Colonic mucosa (tissue), 4 donors: ENCODE measurements around the gene B4GALT2. TPM values are rescaled to one million over a fixed set of nuclear protein-coding genes. Genes with fewer than 3 reads are reported as not detected.

Experiments used
- DNase-seq: peaks from one replicate; pipeline ENCODE4 v3.0.0-alpha.2; 2020
- H3K27ac ChIP-seq: fragments of 200-600 bp; one replicate; pipeline ENCODE4 v1.8.0; 2021
- H3K27me3 ChIP-seq: fragments of 200-600 bp; one replicate; pipeline ENCODE4 v1.8.0; 2021
- H3K36me3 ChIP-seq: fragments of 200-600 bp; one replicate; pipeline ENCODE4 v1.8.0; 2021
- H3K4me1 ChIP-seq: fragments of 200-600 bp; one replicate; pipeline ENCODE4 v1.8.0; 2021; ENCODE audit warnings: mild to moderate bottlenecking
- H3K4me3 ChIP-seq: fragments of 200-600 bp; one replicate; pipeline ENCODE4 v1.8.0; 2021
- H3K9ac ChIP-seq, 2 donors: one replicate each; pipeline ENCODE4 v1.7.0; 2013; ENCODE audit warnings: control low read depth in 2 of 2, low read depth in 2 of 2, low read length in 2 of 2
- H3K9me3 ChIP-seq: fragments of 200-600 bp; one replicate; pipeline ENCODE4 v1.8.0; 2021
- CTCF ChIP-seq: fragments of 200-600 bp; IDR thresholded peaks from one replicate; pipeline ENCODE4 v1.8.0; 2022; ENCODE audit warnings: antibody characterized with exemption, mild to moderate bottlenecking
- intact Hi-C: fragments of 100-400 bp; cut with DNase I; formaldehyde crosslinking; loops from one replicate; pipeline ENCODE4 v1.14.1; 2022
- total RNA-seq, 2 donors: library from RNA; stranded (reverse); fragmentation: NEBNext Ultra II Directional in 1 of 2; extraction: Animal tissue kit (Norgen Biotek cat#: 25700) in 1 of 2; gene quantifications; one replicate each; pipeline ENCODE4 v1.2.1, GENCODE V29; 2021
- donor health status: healthy.
- donor health status: DM: no; HTN: no; CAD: no.
- donor health status: DM: no; HTN: no; CAD: no.

The B4GALT2 gene
- total RNA-seq, 2 donors from 2014 or later = 26.6 to 38.5 TPM

DNA sequence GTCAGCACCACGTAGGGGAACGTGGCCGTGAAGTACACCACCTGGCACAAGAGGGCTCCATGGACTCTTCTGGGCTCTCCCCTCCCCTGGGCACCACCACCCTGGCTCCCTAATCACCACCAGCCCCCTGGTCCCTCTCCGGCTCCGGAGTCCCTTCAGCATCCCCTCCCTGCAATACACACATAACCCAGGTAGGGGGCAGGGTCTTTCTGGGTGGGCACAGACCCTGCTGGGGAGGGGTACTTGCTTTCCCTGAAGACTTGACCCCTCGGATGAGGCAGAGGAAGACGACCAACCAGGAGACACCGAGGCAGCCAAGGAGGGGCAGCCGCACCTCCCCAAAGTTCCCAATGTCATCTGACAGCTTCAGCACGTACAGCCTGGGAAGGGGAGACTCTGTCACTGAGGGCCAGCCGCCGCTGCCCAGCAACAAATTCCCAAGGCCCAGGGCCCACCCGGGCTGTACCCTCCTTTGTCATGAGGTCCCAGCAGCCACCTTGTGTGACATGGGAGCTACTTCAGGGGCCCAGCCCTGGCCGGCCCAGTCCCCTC lies 23.7 kb downstream of the B4GALT2 start:
- H3K4me3 ChIP-seq = no peak overlapping the region
- no peaks in the 10 kb centered on the region for H3K9me3 ChIP-seq
- H3K36me3 ChIP-seq = no peaks in the 10 kb centered on the region
- H3K4me1 ChIP-seq = no peaks in the 10 kb centered on the region
- no peak overlapping the region for H3K27ac ChIP-seq
- TF ChIP-seq CTCF = no peak
- DNase-seq = no peak
- H3K9ac ChIP-seq = no peak overlapping the region
- intact Hi-C loops = no loop called here
- no peaks in the 10 kb centered on the region for H3K27me3 ChIP-seq

DNA sequence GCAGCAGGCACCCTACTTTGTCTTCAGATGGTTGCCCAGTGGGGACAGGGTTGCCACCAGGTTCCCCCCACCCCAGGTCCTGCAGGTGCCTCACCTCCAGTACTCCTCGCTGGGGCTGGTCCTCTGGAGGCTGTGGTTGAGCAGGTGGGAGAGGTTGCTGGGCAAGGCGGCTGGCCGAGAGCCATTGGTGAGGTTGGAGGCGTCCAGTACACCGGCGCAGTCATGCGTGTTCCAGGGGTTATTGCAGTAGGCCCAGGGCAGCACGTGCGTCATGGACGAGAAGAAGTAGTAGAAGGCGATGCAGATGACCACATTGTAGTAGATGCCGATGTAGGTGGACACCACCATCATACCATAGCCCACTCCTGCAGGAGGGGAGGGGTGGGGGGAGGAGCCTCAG lies 29.2 kb downstream of the B4GALT2 start:
- H3K9me3 ChIP-seq = no peaks in the 10 kb centered on the region
- intact Hi-C loops = no loop called here

DNA sequence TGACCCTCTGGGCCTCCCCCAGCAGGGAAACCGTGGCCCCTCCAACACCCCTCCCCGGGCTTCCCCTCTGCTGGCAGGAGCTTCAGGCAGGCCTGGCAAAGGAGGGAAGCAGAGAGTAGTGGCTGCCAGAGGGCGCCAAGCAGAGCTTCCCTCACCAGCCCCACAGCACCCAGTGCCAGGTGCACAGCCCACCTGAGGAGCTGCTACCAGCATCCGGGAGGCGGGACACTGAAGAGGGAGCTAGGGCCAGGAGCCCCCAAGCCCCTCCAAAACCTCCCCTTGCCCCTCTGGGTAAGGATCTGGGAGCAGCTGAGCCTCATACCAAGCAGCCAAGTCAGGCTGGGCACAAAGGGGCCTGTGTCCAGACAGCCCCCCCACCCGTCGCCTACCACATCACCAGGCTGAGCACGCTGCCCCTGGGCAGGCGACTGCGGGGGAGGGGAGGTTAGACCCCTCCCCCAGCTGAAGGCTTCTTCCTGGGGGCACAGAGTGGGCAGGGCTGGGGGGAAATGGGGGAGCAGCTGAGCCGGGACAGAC lies 32.0 kb downstream of the B4GALT2 start:
- TF ChIP-seq CTCF = no peak
- H3K36me3 ChIP-seq = no peaks in the 10 kb centered on the region
- intact Hi-C loops = no loop called here
- no peak overlapping the region for H3K9ac ChIP-seq
- H3K4me3 ChIP-seq = no peak overlapping the region
- no peaks in the 10 kb centered on the region for H3K27me3 ChIP-seq
- H3K4me1 ChIP-seq = peaks cover 6% of the 10 kb centered on the region
- H3K9me3 ChIP-seq = no peaks in the 10 kb centered on the region
- no peak overlapping the region for H3K27ac ChIP-seq
- DNase-seq = no peak

More for the DNA sequence above, 29.2 kb downstream of the B4GALT2 start:
- no peak for DNase-seq
- no peak for TF ChIP-seq CTCF
- Histone ChIP-seq H3K36me3 (no peaks in the 10 kb centered on the region), H3K9ac (no peak overlapping the region), H3K27ac (no peak overlapping the region), H3K4me1 (peaks cover 6% of the 10 kb centered on the region), H3K4me3 (no peak overlapping the region), H3K27me3 (no peaks in the 10 kb centered on the region)

- peaks cover 6% of the 10 kb centered on the region for H3K4me1 ChIP-seq
- no peak overlapping the region for H3K4me3 ChIP-seq
- H3K27me3 ChIP-seq = no peaks in the 10 kb centered on the region
- H3K27ac ChIP-seq = no peak overlapping the region
- no peaks in the 10 kb centered on the region for H3K9me3 ChIP-seq
- intact Hi-C loops = no loop called here
- no peaks in the 10 kb centered on the region for H3K36me3 ChIP-seq
- no peak overlapping the region for H3K9ac ChIP-seq
- no peak for DNase-seq
- TF ChIP-seq CTCF = no peak
Observed at GRCh38 chr1:44012404-44012803, 33.4 kb downstream of the B4GALT2 start.

DNA sequence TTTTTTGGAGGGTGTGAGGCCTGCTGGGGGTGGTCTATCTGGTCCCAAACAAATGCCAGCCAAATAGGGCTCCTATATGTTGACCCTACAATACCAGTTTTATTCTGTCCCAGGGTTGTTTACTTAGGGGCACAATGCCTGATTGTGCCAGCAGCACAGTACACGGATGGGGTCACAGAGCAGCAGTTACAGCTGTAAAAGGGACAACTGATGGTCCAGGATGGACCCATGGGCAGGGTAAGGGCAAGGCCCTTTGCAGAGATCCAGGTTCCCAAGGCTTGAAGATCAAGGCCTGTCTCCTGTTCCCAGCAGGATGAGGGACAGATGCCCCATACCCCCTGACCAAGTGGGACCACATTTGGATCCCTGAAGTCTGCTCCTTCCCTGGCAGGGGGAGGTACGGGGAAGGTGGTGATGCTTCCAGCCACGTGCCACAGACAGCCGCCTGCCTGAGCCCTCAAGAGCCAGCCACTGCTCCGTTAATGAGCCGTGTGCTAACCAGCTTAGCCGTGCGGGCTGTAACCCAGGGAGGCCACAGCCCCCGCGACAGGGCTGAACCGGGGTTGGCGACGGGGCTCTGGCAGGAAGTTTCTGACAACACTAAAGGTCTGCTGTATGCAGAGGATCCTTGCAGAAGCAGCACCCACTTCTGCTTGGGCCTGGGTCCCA lies 34.1 kb downstream of the B4GALT2 start:
- H3K27me3 ChIP-seq = no peaks in the 10 kb centered on the region
- H3K36me3 ChIP-seq = no peaks in the 10 kb centered on the region
- H3K27ac ChIP-seq = no peak overlapping the region
- H3K9me3 ChIP-seq = no peaks in the 10 kb centered on the region
- no peak for DNase-seq
- TF ChIP-seq CTCF = no peak
- peak overlapping the region in 1 of 2 donors; percentile 37 for H3K9ac ChIP-seq
- intact Hi-C loops = no loop called here
- H3K4me1 ChIP-seq = peaks cover 6% of the 10 kb centered on the region
- H3K4me3 ChIP-seq = no peak overlapping the region
